GM19023 (cell line): ENCODE measurements around the gene WDR47.
"Not testable (repeated sequence)": the region's sequence is repeated elsewhere in the genome, so short reads cannot be mapped to it uniquely, and the experiment has no call there.

Experiments
- ATAC-seq: cut with Tn5 transposase; IDR thresholded peaks from one replicate; pipeline ENCODE4 v1.9.1; 2021; ENCODE audit warnings: mild to moderate bottlenecking, moderate library complexity; ENCODE audit not compliant: unreplicated experiment

The WDR47 gene

GRCh38 chr1:109056064-109056463 is 14.2 kb upstream of the WDR47 start:
- ATAC-seq = no peak

- not testable (repeated sequence) for ATAC-seq
Observed at GRCh38 chr1:109052145-109052544, 10.2 kb upstream of the WDR47 start.

DNA sequence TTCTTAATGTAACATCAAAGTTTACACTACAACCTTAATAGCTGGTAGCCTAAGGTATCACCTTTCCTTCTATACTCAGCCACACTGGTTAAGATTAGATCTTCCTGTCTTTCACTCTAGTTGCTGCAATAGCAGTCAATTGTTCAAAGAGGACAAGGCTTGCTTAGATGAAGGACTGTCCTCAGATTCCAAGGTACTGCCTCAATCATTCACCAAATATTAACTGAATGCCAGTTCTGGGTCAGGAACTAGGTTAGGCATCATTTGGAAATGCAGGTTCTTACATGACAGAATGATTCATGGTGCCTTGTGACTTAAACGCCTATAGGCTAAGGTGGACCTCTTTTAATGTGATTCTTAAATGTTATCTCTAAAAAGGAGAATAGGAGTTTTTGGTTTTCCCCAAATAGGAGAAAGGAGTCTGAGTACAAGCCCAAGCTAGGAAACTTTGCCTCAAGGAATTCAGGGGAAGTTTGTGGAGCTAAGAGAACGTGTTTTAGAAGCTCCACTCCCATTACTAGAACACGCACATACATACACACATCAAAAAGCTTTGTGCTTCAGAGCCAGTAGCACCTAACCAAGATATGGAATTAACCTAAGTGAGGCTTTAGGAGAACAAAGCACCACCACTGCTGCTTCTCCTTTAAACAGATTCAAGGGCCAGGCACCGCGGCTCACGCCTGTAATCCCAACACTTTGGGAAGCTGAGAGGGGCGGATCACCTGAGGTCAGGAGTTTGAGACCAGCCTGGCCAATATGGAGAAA is 8.5 kb upstream of the WDR47 start:
- no peak for ATAC-seq

- ATAC-seq = no peak
Observed at GRCh38 chr1:109048335-109048734, 6.4 kb upstream of the WDR47 start.

DNA sequence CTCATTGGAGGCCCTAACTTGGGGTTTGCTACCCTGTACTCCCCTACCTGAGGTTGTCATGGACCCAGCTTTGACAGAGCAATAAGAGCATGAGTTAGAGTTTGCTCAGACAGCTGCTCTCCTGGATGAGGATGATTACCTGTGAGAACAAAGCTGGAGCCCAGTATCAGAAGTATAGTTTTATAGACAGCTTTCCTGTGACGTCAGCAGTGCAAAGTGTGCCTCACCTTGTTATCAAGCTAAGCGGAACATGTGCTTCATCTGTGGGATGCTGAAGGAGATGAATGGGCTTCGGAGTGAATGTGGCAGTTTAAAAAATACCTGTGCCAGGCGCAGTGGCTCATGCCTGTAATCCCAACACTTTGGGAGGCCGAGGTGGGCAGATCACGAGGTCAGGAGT is 5.4 kb upstream of the WDR47 start:
- ATAC-seq = no peak

GRCh38 chr1:109046671-109047070 is 4.8 kb upstream of the WDR47 start:
- ATAC-seq = no peak

- ATAC-seq = no peak
Observed at GRCh38 chr1:109045595-109045994, 3.7 kb upstream of the WDR47 start.

- peak; percentile 27 for ATAC-seq
Observed at GRCh38 chr1:109040989-109041620, 797 bp downstream of the WDR47 start.

DNA sequence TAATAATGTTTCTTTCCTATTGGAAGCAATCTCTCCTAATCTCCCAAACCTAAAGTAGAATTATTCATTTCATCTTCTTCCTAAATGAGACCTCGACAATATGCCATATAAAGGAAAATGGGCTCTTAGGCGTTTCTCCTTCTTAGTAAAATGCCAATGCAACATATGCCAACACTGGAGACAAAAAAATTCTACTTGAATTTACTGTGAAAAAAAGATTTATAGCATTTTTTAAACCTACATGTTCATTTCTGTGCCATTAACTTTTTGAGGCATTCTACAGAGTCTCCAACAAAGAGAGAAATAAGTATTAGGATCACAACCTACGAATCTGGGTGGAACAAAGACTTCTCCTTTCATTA is 1.3 kb downstream of the WDR47 start:
- no peak for ATAC-seq

DNA sequence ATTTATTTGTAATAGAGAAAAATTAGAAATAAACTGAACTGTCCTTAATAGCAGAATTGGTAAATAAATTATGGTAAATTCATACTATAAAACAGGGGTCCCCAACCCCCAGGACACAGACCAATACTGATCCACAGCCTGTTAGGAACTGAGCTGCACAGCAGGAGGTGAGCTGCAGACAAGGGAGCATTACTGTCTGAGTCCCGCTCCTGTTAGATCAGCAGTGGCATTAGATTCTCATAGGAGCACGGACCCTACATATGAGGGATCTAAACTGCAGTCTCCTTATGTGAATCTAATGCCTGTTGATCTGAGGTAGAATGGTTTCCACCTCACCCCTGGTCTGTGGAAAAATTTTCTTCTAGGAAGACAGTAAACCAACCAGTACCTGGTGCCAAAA is 7.5 kb downstream of the WDR47 start:
- no peak for ATAC-seq

DNA sequence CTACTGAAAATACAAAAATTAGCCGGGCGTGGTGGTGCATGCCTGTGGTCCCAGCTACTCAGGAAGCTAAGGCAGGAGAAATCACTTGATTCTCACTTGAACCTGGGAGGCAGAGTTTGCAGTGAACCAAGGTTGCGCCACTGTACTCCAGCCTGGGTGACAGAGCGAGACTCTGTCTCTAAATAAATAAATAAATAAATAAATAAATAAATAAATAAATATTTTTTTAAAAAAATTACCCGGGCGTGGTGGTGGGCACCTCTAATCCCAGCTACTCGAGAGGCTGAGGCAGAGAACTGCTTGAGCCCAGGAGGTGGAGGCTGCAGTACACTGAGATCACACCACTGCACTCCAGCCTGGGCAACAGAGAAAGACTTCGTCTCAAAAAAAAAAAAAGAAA is 12.4 kb downstream of the WDR47 start:
- ATAC-seq = not testable (repeated sequence)

DNA sequence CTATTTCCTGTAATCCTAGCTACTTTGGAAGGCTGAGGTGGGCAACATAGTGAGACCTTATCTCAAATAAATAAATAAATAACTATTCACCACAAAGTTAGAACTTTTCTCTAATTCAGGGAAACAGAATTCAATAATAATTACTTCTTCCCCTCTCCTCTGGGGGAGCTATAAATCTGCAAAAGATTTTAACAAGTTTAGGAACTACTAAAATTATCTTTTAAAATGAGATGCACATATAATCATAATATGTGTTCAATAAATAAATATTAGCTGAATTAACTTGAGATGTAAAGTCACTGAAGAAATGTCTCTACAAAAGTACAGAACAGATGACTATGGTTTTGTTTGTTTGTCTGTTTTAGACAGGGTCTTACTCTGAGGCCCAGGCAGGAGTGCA is 14.1 kb downstream of the WDR47 start:
- ATAC-seq = no peak

DNA sequence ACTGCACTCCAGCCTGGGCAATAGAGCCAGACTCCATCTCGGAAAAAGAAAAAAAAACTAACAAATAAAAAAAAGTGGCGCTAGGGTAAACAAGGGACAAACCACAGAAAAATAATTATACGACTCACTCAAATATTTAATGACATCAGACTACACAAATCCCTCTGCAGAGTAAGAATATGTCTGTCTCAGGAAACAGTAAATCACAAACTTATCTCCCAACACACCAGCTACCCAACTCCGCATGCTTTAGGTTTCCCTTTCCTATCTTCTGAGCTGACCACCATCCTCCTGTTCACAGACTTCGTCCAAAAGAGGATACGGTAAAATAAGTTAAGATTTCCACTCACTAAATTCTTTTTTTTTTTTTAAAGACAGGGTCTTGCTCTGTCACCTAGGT is 16.2 kb downstream of the WDR47 start:
- ATAC-seq = no peak

- no peak for ATAC-seq
Observed at GRCh38 chr1:109024646-109025045, 17.3 kb downstream of the WDR47 start.

DNA sequence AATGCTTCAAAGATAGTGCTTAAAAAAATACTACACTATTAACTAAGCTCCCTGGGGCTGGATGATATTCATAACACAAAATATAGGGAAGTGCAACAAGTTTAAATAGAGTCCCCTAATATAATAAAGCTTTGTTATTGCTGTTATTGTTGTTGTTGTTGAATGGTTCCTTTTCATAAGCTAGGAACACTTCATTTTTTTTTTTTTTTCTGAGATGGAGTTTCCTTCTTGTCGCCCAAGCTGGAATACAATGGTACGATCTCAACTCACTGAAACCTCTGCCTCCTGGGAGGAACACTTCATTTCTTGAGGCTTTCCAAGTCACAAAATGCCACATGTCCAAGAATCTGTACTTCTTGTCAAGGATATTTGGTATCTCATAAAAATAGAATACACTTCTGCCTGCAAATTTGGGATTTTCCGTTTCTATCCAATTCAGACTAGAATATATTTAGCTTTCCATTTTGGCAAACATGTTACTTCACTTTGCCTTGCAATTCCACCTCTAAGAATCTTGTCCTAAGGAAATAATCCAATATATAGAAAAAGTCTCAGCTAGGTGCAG is 21.1 kb downstream of the WDR47 start:
- ATAC-seq = no peak

- ATAC-seq = not testable (repeated sequence)
Observed at GRCh38 chr1:109017719-109018118, 24.2 kb downstream of the WDR47 start.

GRCh38 chr1:109017134-109017533 is 24.8 kb downstream of the WDR47 start:
- no peak for ATAC-seq

- no peak for ATAC-seq
Observed at GRCh38 chr1:109011335-109011734, 30.6 kb downstream of the WDR47 start.

GRCh38 chr1:108996622-108997021 is 45.3 kb downstream of the WDR47 start:
- not testable (repeated sequence) for ATAC-seq

DNA sequence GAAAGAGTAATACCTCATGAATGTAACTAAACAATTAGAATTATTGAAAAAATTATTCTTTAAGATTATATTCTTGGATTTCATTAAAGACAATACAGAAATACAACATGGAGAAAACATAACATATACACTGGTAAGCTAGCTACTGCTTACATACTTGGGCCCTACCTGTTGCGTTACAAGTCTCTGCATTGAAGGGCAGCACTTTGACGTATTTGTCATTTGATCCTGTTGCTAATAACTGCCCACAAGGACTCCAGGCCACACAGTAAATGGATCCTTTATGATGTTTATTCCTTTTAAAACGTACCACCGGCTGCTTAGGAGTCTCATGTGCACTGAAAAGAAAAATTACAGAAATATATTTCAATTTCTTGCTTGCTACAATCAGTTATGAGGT is 58.8 kb downstream of the WDR47 start:
- ATAC-seq = no peak

DNA sequence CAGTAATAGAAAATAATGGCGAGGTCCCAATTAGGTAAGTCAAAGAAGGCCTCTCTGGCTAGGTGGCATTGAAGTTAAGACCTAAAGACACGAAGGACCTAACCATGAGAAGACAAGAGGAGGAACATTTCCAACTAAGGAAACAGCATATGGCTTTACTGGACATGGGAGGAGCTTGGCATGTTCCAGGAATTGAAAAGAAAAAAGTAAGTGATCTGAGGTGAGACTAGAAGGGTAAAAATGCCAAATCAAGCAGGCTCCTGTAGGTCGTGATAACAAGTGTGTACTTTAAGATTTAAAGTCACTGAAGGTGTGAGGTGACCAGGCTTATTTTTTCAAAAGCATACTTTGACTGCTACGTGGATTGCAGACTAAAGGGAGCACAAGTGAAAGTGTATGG is 65.2 kb downstream of the WDR47 start:
- no peak for ATAC-seq

DNA sequence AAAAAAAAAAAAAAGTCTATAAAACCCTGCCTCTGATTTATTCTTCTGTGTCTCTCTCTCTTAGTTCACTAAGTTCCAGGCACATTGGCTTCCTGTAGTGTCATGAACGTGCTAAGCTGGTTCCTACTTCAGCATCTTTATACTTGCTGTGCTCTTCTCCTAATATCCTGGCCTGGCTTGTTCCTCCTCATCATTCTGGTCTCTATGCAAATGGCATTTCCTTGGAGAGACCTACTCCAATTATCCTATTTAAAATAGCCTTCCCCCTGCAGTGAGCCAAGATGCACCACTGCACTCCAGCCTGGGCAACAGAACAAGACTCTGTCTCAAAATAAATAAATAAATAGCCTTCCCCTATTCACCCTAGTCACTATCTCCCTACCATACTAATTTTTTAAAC is 69.0 kb downstream of the WDR47 start:
- ATAC-seq = no peak
